Activated T-cell treated with anti-CD3 and anti-CD28 coated beads, Interleukin-2, amount 50 U/mL, for 24 hours (primary cell): ENCODE measurements around the gene PIH1D1.
"Not testable (repeated sequence)": the region's sequence is repeated elsewhere in the genome, so short reads cannot be mapped to it uniquely, and the experiment has no call there.

ENCODE experiments used
- DNase-seq: peaks from one replicate; pipeline ENCODE4 v3.0.0-alpha.2; 2020
- H3K27ac Mint-ChIP-seq: 2 replicates; pipeline ENCODE4 v1.8.0; 2020; ENCODE audit warnings: mild to moderate bottlenecking, mixed read lengths
- H3K27me3 Mint-ChIP-seq: 2 replicates; pipeline ENCODE4 v1.8.0; 2020; ENCODE audit warnings: mixed read lengths
- H3K36me3 Mint-ChIP-seq: 2 replicates; pipeline ENCODE4 v1.8.0; 2020; ENCODE audit warnings: low read depth, mixed read lengths
- H3K4me1 Mint-ChIP-seq: 2 replicates; pipeline ENCODE4 v1.8.0; 2020; ENCODE audit warnings: low read depth, mixed read lengths
- H3K4me3 Mint-ChIP-seq: 2 replicates; pipeline ENCODE4 v1.8.0; 2020; ENCODE audit warnings: mild to moderate bottlenecking, moderate library complexity, mixed read lengths
- H3K9me3 Mint-ChIP-seq: 2 replicates; pipeline ENCODE4 v1.8.0; 2020; ENCODE audit warnings: mixed read lengths

The PIH1D1 gene

GRCh38 chr19:49488046-49488862 lies 36.6 kb upstream of the PIH1D1 start:
- Mint-ChIP-seq H3K36me3 (peaks cover 89% of the 10 kb centered on the region), H3K4me3 (peak overlapping the region; percentile 97), H3K4me1 (peaks cover 45% of the 10 kb centered on the region), H3K27me3 (peaks cover 4% of the 10 kb centered on the region), H3K9me3 (no peaks in the 10 kb centered on the region), H3K27ac (peak overlapping the region; percentile 99)
- DNase-seq: peak; percentile 75

- H3K27me3 Mint-ChIP-seq: peaks cover 4% of the 10 kb centered on the region
- peaks cover 39% of the 10 kb centered on the region for H3K4me1 Mint-ChIP-seq
- H3K9me3 Mint-ChIP-seq: no peaks in the 10 kb centered on the region
- DNase-seq: peak; percentile 99
- H3K36me3 Mint-ChIP-seq: peaks cover 89% of the 10 kb centered on the region
- H3K27ac Mint-ChIP-seq: peak within 1 kb of the TSS; percentile 99
- peak within 1 kb of the TSS; percentile 97 for H3K4me3 Mint-ChIP-seq
Observed at GRCh38 chr19:49487277-49488045, 35.8 kb upstream of the PIH1D1 start, which contains the start of gene RPL13A. RPL13A (plus strand) TSS chr19:49487608; CDS start chr19:49487630, 22 bp downstream.

GRCh38 chr19:49486710-49487276 lies 35.2 kb upstream of the PIH1D1 start:
- Mint-ChIP-seq H3K4me1 (peaks cover 33% of the 10 kb centered on the region), H3K36me3 (peaks cover 89% of the 10 kb centered on the region), H3K27me3 (peaks cover 4% of the 10 kb centered on the region), H3K4me3 (peak overlapping the region; percentile 97), H3K27ac (peak overlapping the region; percentile 99), H3K9me3 (no peaks in the 10 kb centered on the region)
- no peak for DNase-seq

DNA sequence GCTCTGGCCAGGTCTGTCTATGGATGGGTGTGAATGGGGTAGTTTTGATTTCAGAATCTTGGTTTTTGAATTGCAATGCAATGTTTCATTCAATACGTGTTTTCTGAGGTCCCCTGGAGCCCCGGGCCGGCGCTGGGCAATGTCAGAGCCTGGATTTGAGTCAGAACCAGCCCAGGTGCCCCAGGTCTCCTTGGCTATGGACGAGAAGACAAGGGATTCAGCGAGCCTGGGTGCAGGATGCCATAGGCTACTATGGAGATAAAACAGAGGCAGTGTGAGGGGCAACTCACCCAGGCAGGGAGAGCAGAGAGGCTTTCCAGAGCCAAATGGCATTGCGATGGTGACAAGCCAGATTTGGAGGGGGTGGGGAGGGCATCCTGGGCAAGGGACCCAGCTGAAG lies 34.6 kb upstream of the PIH1D1 start:
- Mint-ChIP-seq H3K9me3 (no peaks in the 10 kb centered on the region), H3K27ac (peak overlapping the region; percentile 83), H3K27me3 (peaks cover 4% of the 10 kb centered on the region), H3K36me3 (peaks cover 87% of the 10 kb centered on the region), H3K4me1 (peaks cover 30% of the 10 kb centered on the region), H3K4me3 (peak overlapping the region; percentile 97)
- no peak for DNase-seq

DNA sequence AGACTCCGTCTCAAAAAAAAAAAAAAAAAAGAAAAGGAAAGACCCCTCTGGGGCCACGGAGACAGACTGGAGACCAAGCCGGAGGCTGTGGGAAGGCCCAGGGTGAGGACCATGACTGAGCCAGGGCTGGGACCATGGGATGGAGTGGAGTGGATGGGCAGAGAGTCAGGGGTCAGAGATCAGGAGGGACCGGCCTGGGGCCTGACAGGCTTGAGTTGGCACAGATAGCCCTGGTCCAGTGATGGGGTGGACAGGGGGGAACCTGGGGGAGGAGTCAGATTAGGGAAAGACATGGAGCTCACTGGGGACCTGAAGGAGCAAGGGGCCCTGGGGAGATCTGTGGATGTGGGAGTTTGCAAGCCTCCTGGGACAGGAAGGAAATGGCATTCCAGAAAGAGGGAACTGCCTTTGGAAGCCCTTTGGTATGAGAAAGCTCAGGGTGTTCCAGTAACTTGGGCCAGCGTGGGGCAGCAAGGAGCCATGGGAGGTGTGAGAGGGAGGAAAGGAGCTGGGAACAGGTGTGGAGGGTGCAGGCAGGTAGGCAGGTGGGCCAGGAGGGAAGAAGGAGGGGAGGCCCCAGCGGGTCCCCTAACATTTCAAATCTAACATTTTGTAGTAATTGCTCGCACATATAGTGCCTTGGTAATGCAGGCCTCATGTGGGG lies 29.5 kb upstream of the PIH1D1 start:
- DNase-seq: no peak
- Mint-ChIP-seq H3K4me3 (no peak overlapping the region), H3K9me3 (no peaks in the 10 kb centered on the region), H3K36me3 (peaks cover 72% of the 10 kb centered on the region), H3K27me3 (no peaks in the 10 kb centered on the region), H3K27ac (peak overlapping the region; percentile 76), H3K4me1 (peaks cover 25% of the 10 kb centered on the region)

GRCh38 chr19:49479975-49480628 lies 28.5 kb upstream of the PIH1D1 start:
- H3K27ac Mint-ChIP-seq: peak overlapping the region; percentile 63
- H3K36me3 Mint-ChIP-seq: peaks cover 70% of the 10 kb centered on the region

GRCh38 chr19:49475995-49476880 lies 24.6 kb upstream of the PIH1D1 start:
- H3K4me3 Mint-ChIP-seq: peak overlapping the region; percentile 81

More at GRCh38 chr19:49479975-49480628, 28.5 kb upstream of the PIH1D1 start:
- DNase-seq: no peak
- H3K9me3 Mint-ChIP-seq: no peaks in the 10 kb centered on the region
- no peaks in the 10 kb centered on the region for H3K27me3 Mint-ChIP-seq
- H3K4me1 Mint-ChIP-seq: peaks cover 31% of the 10 kb centered on the region
- H3K4me3 Mint-ChIP-seq: no peak overlapping the region

GRCh38 chr19:49475191-49475917 lies 23.7 kb upstream of the PIH1D1 start:
- Mint-ChIP-seq H3K27me3 (no peaks in the 10 kb centered on the region), H3K9me3 (no peaks in the 10 kb centered on the region), H3K4me1 (peaks cover 54% of the 10 kb centered on the region), H3K36me3 (peaks cover 43% of the 10 kb centered on the region), H3K27ac (peak overlapping the region; percentile 92), H3K4me3 (peak overlapping the region; percentile 81)
- peak; percentile 48 for DNase-seq

More at GRCh38 chr19:49475995-49476880, 24.6 kb upstream of the PIH1D1 start:
- H3K27ac Mint-ChIP-seq: peak overlapping the region; percentile 92
- peak; percentile 84 for DNase-seq
- H3K4me1 Mint-ChIP-seq: peaks cover 50% of the 10 kb centered on the region
- H3K9me3 Mint-ChIP-seq: no peaks in the 10 kb centered on the region
- H3K36me3 Mint-ChIP-seq: peaks cover 41% of the 10 kb centered on the region
- H3K27me3 Mint-ChIP-seq: no peaks in the 10 kb centered on the region

GRCh38 chr19:49474542-49474924 lies 22.9 kb upstream of the PIH1D1 start:
- Mint-ChIP-seq H3K27me3 (no peaks in the 10 kb centered on the region), H3K27ac (peak overlapping the region; percentile 92), H3K4me3 (peak overlapping the region; percentile 81), H3K9me3 (no peaks in the 10 kb centered on the region), H3K36me3 (peaks cover 43% of the 10 kb centered on the region), H3K4me1 (peaks cover 58% of the 10 kb centered on the region)
- DNase-seq: no peak

DNA sequence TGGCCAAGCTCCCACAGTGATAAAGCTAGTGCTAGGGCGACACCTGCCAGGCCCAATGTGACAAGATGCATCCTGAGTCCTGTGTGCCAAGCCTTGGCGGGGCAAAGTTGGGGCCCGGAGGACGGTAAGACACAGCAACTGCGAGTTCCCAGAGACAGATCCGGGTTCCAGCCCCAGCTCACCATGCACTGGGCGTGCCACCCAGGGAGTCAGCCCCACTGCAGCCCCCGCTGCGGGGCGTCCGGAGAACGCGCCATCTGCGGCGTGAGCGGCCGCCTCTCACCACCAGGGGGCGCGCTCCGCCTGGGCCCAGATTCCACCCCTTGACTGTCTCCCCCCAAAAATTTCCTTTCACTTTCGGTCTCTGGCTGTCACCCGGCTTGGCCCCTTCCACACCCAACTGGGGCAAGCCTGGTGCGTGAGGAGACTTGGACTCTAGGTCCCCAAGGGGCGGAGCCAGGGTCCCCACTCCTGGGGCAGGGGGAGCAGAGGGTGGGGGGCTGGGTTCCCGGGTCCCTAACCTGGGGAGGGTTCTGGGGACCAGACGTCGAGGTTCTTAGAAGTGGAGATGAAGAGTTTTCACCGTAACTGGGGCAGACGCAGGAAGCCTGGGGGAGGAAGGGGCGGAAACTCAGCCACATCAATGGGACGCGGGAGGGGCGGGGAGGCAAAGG lies 22.4 kb upstream of the PIH1D1 start, which contains the start of gene FLT3LG:
FLT3LG (plus strand) TSS at position 348 of the 674 bp plus-strand sequence. CDS start 425 bp downstream, outside the sequence.
- Mint-ChIP-seq H3K27me3 (no peaks in the 10 kb centered on the region), H3K36me3 (peaks cover 42% of the 10 kb centered on the region), H3K4me3 (peak within 1 kb of the TSS; percentile 81), H3K4me1 (peaks cover 61% of the 10 kb centered on the region), H3K9me3 (no peaks in the 10 kb centered on the region), H3K27ac (peak within 1 kb of the TSS; percentile 92)
- DNase-seq: peak; percentile 96

- not testable (repeated sequence) for H3K9me3 Mint-ChIP-seq, DNase-seq, H3K27me3 Mint-ChIP-seq
- Mint-ChIP-seq H3K4me3 (peak overlapping the region; percentile 81), H3K36me3 (peaks cover 43% of the 10 kb centered on the region), H3K27ac (peak overlapping the region; percentile 92), H3K4me1 (peaks cover 63% of the 10 kb centered on the region)
Observed at GRCh38 chr19:49473501-49473867, 21.9 kb upstream of the PIH1D1 start.

DNA sequence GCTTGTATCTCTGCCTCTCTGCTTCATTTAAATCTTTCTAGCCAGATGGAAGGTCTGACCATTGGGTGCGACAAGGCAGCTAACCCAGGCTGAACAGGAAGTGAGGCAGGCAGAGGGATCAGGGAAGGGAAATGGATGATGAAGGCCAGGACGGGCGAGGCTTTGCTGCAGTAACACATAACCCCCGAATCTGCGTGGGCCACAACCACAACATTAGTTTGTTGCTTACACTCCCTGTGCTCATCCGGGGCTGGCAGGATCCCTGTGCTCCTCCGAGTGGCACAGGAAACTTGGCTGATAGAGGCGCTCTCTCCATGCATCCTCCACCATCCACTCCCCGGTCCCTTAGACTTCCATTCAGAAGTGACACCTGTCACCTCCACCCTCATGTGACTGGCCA lies 21.3 kb upstream of the PIH1D1 start:
- no peaks in the 10 kb centered on the region for H3K27me3 Mint-ChIP-seq
- no peaks in the 10 kb centered on the region for H3K9me3 Mint-ChIP-seq
- peaks cover 65% of the 10 kb centered on the region for H3K4me1 Mint-ChIP-seq
- H3K36me3 Mint-ChIP-seq: peaks cover 44% of the 10 kb centered on the region
- DNase-seq: peak; percentile 48
- H3K27ac Mint-ChIP-seq: peak overlapping the region; percentile 92
- peak overlapping the region; percentile 81 for H3K4me3 Mint-ChIP-seq
